ENCODE data around the gene MICU1.

MICU1 gene

DNA sequence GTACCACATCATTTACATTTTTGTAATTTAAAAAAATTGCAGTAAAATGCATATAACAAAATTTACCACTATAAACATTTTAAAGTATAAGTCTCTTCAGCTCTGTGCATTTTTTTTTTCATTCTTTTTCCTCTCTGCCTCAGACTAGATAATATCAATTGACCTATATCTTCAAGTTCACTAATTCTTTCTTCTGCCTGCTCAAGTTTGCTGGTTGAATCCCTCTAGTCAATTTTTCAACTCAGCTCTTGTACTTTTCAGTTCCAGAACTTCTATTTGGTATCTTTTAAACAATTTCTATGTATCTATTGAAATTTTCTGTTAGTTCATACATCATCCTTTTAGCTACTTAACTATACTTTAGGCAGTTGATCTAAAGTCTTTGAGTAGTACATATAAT lies 112.0 kb downstream of the MICU1 start:
- H3K9ac ChIP-seq, result no peak overlapping the region
- no peaks in the 10 kb centered on the region for H3K79me2 ChIP-seq (ENCODE audit: insufficient read depth, low read depth)
- no peaks in the 10 kb centered on the region for H3K27me3 ChIP-seq (ENCODE audit: insufficient read depth, low read depth)
- TF ChIP-seq, protein P1, sequence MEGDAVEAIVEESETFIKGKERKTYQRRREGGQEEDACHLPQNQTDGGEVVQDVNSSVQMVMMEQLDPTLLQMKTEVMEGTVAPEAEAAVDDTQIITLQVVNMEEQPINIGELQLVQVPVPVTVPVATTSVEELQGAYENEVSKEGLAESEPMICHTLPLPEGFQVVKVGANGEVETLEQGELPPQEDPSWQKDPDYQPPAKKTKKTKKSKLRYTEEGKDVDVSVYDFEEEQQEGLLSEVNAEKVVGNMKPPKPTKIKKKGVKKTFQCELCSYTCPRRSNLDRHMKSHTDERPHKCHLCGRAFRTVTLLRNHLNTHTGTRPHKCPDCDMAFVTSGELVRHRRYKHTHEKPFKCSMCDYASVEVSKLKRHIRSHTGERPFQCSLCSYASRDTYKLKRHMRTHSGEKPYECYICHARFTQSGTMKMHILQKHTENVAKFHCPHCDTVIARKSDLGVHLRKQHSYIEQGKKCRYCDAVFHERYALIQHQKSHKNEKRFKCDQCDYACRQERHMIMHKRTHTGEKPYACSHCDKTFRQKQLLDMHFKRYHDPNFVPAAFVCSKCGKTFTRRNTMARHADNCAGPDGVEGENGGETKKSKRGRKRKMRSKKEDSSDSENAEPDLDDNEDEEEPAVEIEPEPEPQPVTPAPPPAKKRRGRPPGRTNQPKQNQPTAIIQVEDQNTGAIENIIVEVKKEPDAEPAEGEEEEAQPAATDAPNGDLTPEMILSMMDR (conservative IDR thresholded peaks at IDR 0.05; ENCODE audit: low read depth, low read length), result no peak
- H3K36me3 ChIP-seq (ENCODE audit: insufficient read depth), result no peaks in the 10 kb centered on the region
- H4K20me1 ChIP-seq (ENCODE audit: insufficient read depth), result no peaks in the 10 kb centered on the region
- H3K4me1 ChIP-seq (ENCODE audit: low read depth, poor library complexity, severe bottlenecking), result no peaks in the 10 kb centered on the region
- no peak overlapping the region for H3K27ac ChIP-seq
- H3K4me3 ChIP-seq (IDR thresholded peaks at IDR 0.05; ENCODE audit: insufficient read depth, low read depth, low read length), result no peak overlapping the region
- no peak overlapping the region for H3K4me2 ChIP-seq
- H2AFZ ChIP-seq (ENCODE audit: low read depth), result no peak overlapping the region

DNA sequence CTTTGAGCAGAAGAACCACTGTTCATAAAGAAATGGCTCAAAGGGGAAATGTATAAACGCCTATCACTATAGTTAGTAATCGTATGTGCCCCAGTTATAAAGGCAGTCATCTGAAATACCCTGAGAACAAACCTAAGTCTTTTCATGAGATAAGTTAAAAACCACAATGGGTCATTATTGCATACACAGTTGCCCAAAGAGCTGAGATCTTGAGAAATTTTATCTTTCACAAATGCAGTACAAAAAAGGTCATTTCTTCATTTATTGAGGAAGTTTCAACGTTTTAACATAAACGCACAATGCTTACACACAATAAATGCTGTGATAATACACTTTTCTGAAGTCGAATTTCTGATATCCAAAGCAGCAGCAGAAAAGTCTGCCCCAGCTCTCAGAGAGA lies 114.4 kb downstream of the MICU1 start:
- no peaks in the 10 kb centered on the region for H3K27me3 ChIP-seq (ENCODE audit: insufficient read depth, low read depth)
- no peak overlapping the region for H2AFZ ChIP-seq (ENCODE audit: low read depth)
- no peaks in the 10 kb centered on the region for H3K36me3 ChIP-seq (ENCODE audit: insufficient read depth)
- H3K79me2 ChIP-seq (ENCODE audit: insufficient read depth, low read depth), result no peaks in the 10 kb centered on the region
- no peaks in the 10 kb centered on the region for H3K4me1 ChIP-seq (ENCODE audit: low read depth, poor library complexity, severe bottlenecking)
- H3K9ac ChIP-seq, result no peak overlapping the region
- TF ChIP-seq, protein P1 (conservative IDR thresholded peaks at IDR 0.05; ENCODE audit: low read depth, low read length), result no peak
- H4K20me1 ChIP-seq (ENCODE audit: insufficient read depth), result no peaks in the 10 kb centered on the region
- H3K4me2 ChIP-seq, result no peak overlapping the region
- H3K27ac ChIP-seq, result no peak overlapping the region
- H3K4me3 ChIP-seq (IDR thresholded peaks at IDR 0.05; ENCODE audit: insufficient read depth, low read depth, low read length), result no peak overlapping the region

DNA sequence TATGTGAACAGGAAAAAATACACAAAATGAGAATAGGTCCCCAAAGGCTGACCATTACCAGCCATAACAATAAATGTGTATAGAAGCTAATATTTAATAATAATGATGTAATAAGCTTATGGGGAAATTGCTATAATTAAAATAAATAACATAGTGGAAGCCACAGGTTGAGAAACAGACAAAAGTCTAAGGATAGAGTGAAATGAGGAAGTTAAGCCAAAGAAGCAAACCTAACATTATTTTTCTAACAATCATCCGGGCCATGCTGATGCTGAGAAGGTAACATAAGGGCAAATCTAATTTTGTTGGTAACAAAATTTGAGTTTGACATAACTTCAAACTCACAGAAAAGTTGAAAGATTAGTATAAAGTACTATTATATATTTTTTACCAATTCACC lies 115.9 kb downstream of the MICU1 start:
- Histone ChIP-seq H3K4me3 (IDR thresholded peaks at IDR 0.05; ENCODE audit: insufficient read depth, low read depth, low read length) (no peak overlapping the region), H3K79me2 (ENCODE audit: insufficient read depth, low read depth) (no peaks in the 10 kb centered on the region), H3K36me3 (ENCODE audit: insufficient read depth) (no peaks in the 10 kb centered on the region), H3K4me2 (no peak overlapping the region), H2AFZ (ENCODE audit: low read depth) (no peak overlapping the region), H3K27ac (no peak overlapping the region), H3K27me3 (ENCODE audit: insufficient read depth, low read depth) (no peaks in the 10 kb centered on the region), H3K4me1 (ENCODE audit: low read depth, poor library complexity, severe bottlenecking) (no peaks in the 10 kb centered on the region), H4K20me1 (ENCODE audit: insufficient read depth) (no peaks in the 10 kb centered on the region), H3K9ac (no peak overlapping the region)
- TF ChIP-seq, protein P1 (conservative IDR thresholded peaks at IDR 0.05; ENCODE audit: low read depth, low read length), result no peak

DNA sequence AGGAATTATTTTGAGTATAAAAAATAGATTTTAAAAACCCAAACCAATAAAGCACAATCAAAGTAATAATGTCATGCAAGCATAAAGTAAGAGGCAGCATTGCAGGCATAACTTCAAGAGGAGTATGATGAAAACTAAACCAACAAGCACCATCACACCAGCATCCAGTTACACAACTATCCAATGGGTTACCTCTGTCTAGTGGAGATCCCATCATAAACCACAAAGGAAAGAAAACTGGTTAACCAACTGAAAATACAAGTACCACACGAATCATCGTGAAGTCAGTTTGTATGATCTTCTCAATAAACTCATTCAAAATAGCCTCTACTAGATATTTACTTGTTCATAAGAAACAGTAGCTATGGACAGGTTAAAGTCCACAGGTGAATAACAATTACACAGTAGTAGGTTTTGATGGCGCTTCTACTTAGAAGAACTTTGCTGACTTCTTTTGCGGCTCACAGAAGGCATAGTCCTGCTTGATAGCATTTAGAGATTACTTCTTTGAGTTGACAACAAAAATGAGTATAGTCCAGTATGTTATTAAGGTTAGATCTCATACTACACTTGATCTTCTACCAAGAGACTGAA lies 116.6 kb downstream of the MICU1 start:
- Histone ChIP-seq H3K36me3 (ENCODE audit: insufficient read depth) (no peaks in the 10 kb centered on the region), H4K20me1 (ENCODE audit: insufficient read depth) (no peaks in the 10 kb centered on the region), H3K4me3 (IDR thresholded peaks at IDR 0.05; ENCODE audit: insufficient read depth, low read depth, low read length) (no peak overlapping the region), H3K9ac (no peak overlapping the region), H2AFZ (ENCODE audit: low read depth) (no peak overlapping the region), H3K27ac (no peak overlapping the region), H3K79me2 (ENCODE audit: insufficient read depth, low read depth) (no peaks in the 10 kb centered on the region), H3K4me2 (no peak overlapping the region), H3K4me1 (ENCODE audit: low read depth, poor library complexity, severe bottlenecking) (no peaks in the 10 kb centered on the region), H3K27me3 (ENCODE audit: insufficient read depth, low read depth) (no peaks in the 10 kb centered on the region)
- TF ChIP-seq, protein P1 (conservative IDR thresholded peaks at IDR 0.05; ENCODE audit: low read depth, low read length), result no peak

All from KMS-11 (cell line).